ENCODE measurements around the gene POMP. TPM values are rescaled to one million over a fixed set of nuclear protein-coding genes. Genes with fewer than 3 reads are reported as not detected.

POMP gene
- total RNA-seq, 2 experiments from 2014 or later, result 25.8 to 28.5 TPM

- Histone ChIP-seq H3K4me3 (ENCODE audit: low read length) (no peak overlapping the region), H3K27ac (ENCODE audit: low read depth in 1 of 2, low read length in 2 of 2) (no peak overlapping the region), H3K4me1 (ENCODE audit: insufficient read depth, low read length) (peaks cover 14% of the 10 kb centered on the region), H3K27me3 (ENCODE audit: control insufficient read depth in 1 of 2, insufficient read depth in 2 of 2, low read length in 2 of 2) (no peaks in the 10 kb centered on the region), H3K9me3 (ENCODE audit: control insufficient read depth in 1 of 2, insufficient read depth in 1 of 2, low read length in 2 of 2) (no peaks in the 10 kb centered on the region), H3K36me3 (ENCODE audit: insufficient read depth, low read length) (no peaks in the 10 kb centered on the region)
- Mint-ChIP-seq H3K27ac (no peak overlapping the region), H3K4me3 (no peak overlapping the region), H3K27me3 (no peaks in the 10 kb centered on the region), H3K9me3 (no peaks in the 10 kb centered on the region), H3K4me1 (ENCODE audit: low read depth) (peaks cover 16% of the 10 kb centered on the region), H3K36me3 (ENCODE audit: low read depth) (no peaks in the 10 kb centered on the region)
- no peak for DNase-seq
- ChIA-PET CTCF (no interaction called here), POLR2A (no interaction called here)
- no peak for ATAC-seq (ENCODE audit: poor library complexity)
- TF ChIP-seq CTCF (IDR thresholded peaks at IDR 0.05), result no peak
- intact Hi-C loops (cut with DNase I, micrococcal nuclease), result no loop called here
Measured at GRCh38 chr13:28615916-28616446, 42.9 kb upstream of the POMP start.

GRCh38 chr13:28618230-28618994, 40.5 kb upstream of the POMP start:
- no peak for DNase-seq
- H3K4me3 Mint-ChIP-seq, result no peak overlapping the region
- Histone ChIP-seq H3K9me3 (ENCODE audit: control insufficient read depth in 1 of 2, insufficient read depth in 1 of 2, low read length in 2 of 2) (no peaks in the 10 kb centered on the region), H3K4me3 (ENCODE audit: low read length) (no peak overlapping the region), H3K36me3 (ENCODE audit: insufficient read depth, low read length) (no peaks in the 10 kb centered on the region), H3K27ac (ENCODE audit: low read depth in 1 of 2, low read length in 2 of 2) (no peak overlapping the region), H3K27me3 (ENCODE audit: control insufficient read depth in 1 of 2, insufficient read depth in 2 of 2, low read length in 2 of 2) (no peaks in the 10 kb centered on the region), H3K4me1 (ENCODE audit: insufficient read depth, low read length) (no peaks in the 10 kb centered on the region)
- no peak overlapping the region for H3K27ac Mint-ChIP-seq
- ChIA-PET CTCF (no interaction called here), POLR2A (no interaction called here)
- H3K36me3 Mint-ChIP-seq (ENCODE audit: low read depth), result no peaks in the 10 kb centered on the region
- H3K27me3 Mint-ChIP-seq, result no peaks in the 10 kb centered on the region
- H3K9me3 Mint-ChIP-seq, result no peaks in the 10 kb centered on the region
- TF ChIP-seq CTCF (IDR thresholded peaks at IDR 0.05), result no peak
- ATAC-seq (ENCODE audit: poor library complexity), result no peak
- intact Hi-C loops (cut with DNase I, micrococcal nuclease), result no loop called here
- no peaks in the 10 kb centered on the region for H3K4me1 Mint-ChIP-seq (ENCODE audit: low read depth)

- H3K36me3 Mint-ChIP-seq (ENCODE audit: low read depth), result no peaks in the 10 kb centered on the region
- H3K27me3 ChIP-seq (ENCODE audit: control insufficient read depth in 1 of 2, insufficient read depth in 2 of 2, low read length in 2 of 2), result no peaks in the 10 kb centered on the region
- H3K4me3 Mint-ChIP-seq, result no peak overlapping the region
- no peak for DNase-seq
- no peaks in the 10 kb centered on the region for H3K27me3 Mint-ChIP-seq
- no peak overlapping the region for H3K4me3 ChIP-seq (ENCODE audit: low read length)
- no peaks in the 10 kb centered on the region for H3K4me1 Mint-ChIP-seq (ENCODE audit: low read depth)
- no peak for TF ChIP-seq CTCF (IDR thresholded peaks at IDR 0.05)
- CTCF ChIA-PET, result no interaction called here
- H3K9me3 Mint-ChIP-seq, result no peaks in the 10 kb centered on the region
- intact Hi-C loops (cut with DNase I, micrococcal nuclease), result no loop called here
- ATAC-seq (ENCODE audit: poor library complexity), result no peak
- POLR2A ChIA-PET, result no interaction called here
- no peaks in the 10 kb centered on the region for H3K36me3 ChIP-seq (ENCODE audit: insufficient read depth, low read length)
- no peak overlapping the region for H3K27ac ChIP-seq (ENCODE audit: low read depth in 1 of 2, low read length in 2 of 2)
- peaks cover 3% of the 10 kb centered on the region for H3K4me1 ChIP-seq (ENCODE audit: insufficient read depth, low read length)
- H3K27ac Mint-ChIP-seq, result no peak overlapping the region
- no peaks in the 10 kb centered on the region for H3K9me3 ChIP-seq (ENCODE audit: control insufficient read depth in 1 of 2, insufficient read depth in 1 of 2, low read length in 2 of 2)
Measured at GRCh38 chr13:28620011-28620830, 38.7 kb upstream of the POMP start.

Measured in CD4-positive, alpha-beta T cell (primary cell).